HepG2 (cell line): ENCODE data around the gene FGFR3. TPM values are rescaled to one million over a fixed set of nuclear protein-coding genes. Genes with fewer than 3 reads are reported as not detected.

ENCODE experiments used
- ATAC-seq: fragments of 200-7000 bp; cut with Tn5 transposase; 3 replicates; pipeline ENCODE4 v1.9.1; 2020; ENCODE audit warnings: mild to moderate bottlenecking, moderate library complexity
- BruUV-seq: library from RNA; stranded (reverse); fragments of 400-500 nt; replicated peaks from 2 replicates; lab custom pipeline; 2021; lab: Mats Ljungman, UMichigan
- CTCF ChIA-PET: fragments of 300-600 bp; formaldehyde crosslinking; extraction: SDS; loops from one replicate; lab custom pipeline; 2021; ENCODE audit warnings: low total read pairs, inconsistent platforms, low intra/inter-chr PET ratio; lab: Yijun Ruan, JAX
- POLR2A ChIA-PET: fragments of 350-600 bp; sonication (Branson Sonifier 250); formaldehyde crosslinking; loops from one replicate; lab custom pipeline; 2020; ENCODE audit warnings: antibody characterized with exemption, inconsistent platforms; lab: Yijun Ruan, JAX
- DNase-seq: peaks from one replicate; pipeline ENCODE4 v3.0.0-alpha.2; 2015; ENCODE audit warnings: low spot score
- FAIRE-seq: peaks from 3 replicates; lab custom pipeline; 2011; peaks lifted over from hg19 to GRCh38; lab: Jason Lieb, UNC
- H2AFZ ChIP-seq: one replicate; pipeline ENCODE4 v1.6.1; 2011; ENCODE audit warnings: low read length, inconsistent platforms
- H3K27ac ChIP-seq: fragments of 300-600 bp; 3 replicates; pipeline ENCODE4 v1.8.0; 2011; ENCODE audit warnings: mixed run types, mild to moderate bottlenecking, mixed read lengths, low read length, inconsistent platforms; ENCODE audit not compliant: insufficient read depth; ENCODE audit errors: extremely low read length
- H3K27me3 ChIP-seq, 2 experiments: fragments of 200-600 bp in 1 of 2; 2 replicates in 1 of 2; 3 replicates in 1 of 2; pipeline versions ENCODE4 v1.6.0 to v1.8.0; 2011; ENCODE audit warnings: low read length in 2 of 2, mild to moderate bottlenecking in 2 of 2, moderate library complexity in 2 of 2, inconsistent platforms in 1 of 2; ENCODE audit not compliant: insufficient read depth in 2 of 2, control insufficient read depth in 1 of 2
- H3K36me3 ChIP-seq, 2 experiments: fragments of 200-600 bp in 1 of 2; replicated peaks in 1 of 2; 2 replicates in 1 of 2; 3 replicates in 1 of 2; pipeline versions ENCODE4 v1.5.1 to v1.8.0; 2011; ENCODE audit warnings: low read length in 2 of 2, inconsistent platforms in 1 of 2; ENCODE audit not compliant: insufficient read depth in 2 of 2, control insufficient read depth in 1 of 2
- H3K4me1 ChIP-seq: 2 replicates; pipeline ENCODE4 v1.5.1; 2012; ENCODE audit warnings: low read length, inconsistent platforms; ENCODE audit not compliant: insufficient read depth
- H3K4me2 ChIP-seq: 2 replicates; pipeline ENCODE4 v1.6.0; 2011; ENCODE audit warnings: low read depth, low read length, inconsistent platforms
- H3K4me3 ChIP-seq, 3 experiments: fragments of 200-600 bp in 1 of 3; sonication (generic), shearing (Covaris generic) in 1 of 3; replicated peaks in 1 of 3; 2 replicates each; pipeline ENCODE4 v1.5.1; 2011 to 2016; ENCODE audit warnings: low read length in 3 of 3, inconsistent platforms in 2 of 3, low read depth in 2 of 3, mild to moderate bottlenecking in 2 of 3, control low read depth in 1 of 3, mixed read lengths in 1 of 3; ENCODE audit not compliant: insufficient read depth in 1 of 3
- H3K79me2 ChIP-seq: one replicate; pipeline ENCODE4 v1.6.1; 2011; ENCODE audit warnings: low read length, inconsistent platforms; ENCODE audit not compliant: insufficient read depth
- H3K9ac ChIP-seq: 2 replicates; pipeline ENCODE4 v1.6.0; 2011; ENCODE audit warnings: mild to moderate bottlenecking, low read depth, low read length, inconsistent platforms; ENCODE audit not compliant: insufficient read depth
- H3K9me3 ChIP-seq: 2 replicates; pipeline ENCODE4 v1.5.1; 2012; ENCODE audit warnings: mild to moderate bottlenecking, low read length
- H4K20me1 ChIP-seq: 2 replicates; pipeline ENCODE4 v1.6.0; 2011; ENCODE audit warnings: inconsistent platforms, mild to moderate bottlenecking, low read length, moderate library complexity; ENCODE audit not compliant: insufficient read depth
- CBX2 ChIP-seq, 2 experiments: fragments of 200-600 bp in 1 of 2; sonication (generic); formaldehyde crosslinking in 1 of 2; IDR thresholded peaks; 2 replicates each; pipeline versions ENCODE4 v1.7.0 to v1.8.1; 2018 to 2022; ENCODE audit warnings: low read depth in 2 of 2, low read length in 1 of 2, mild to moderate bottlenecking in 1 of 2, missing genetic modification reagents in 1 of 2
- MYC ChIP-seq: sonication (generic); formaldehyde crosslinking; IDR thresholded peaks from 2 replicates; pipeline ENCODE4 v1.9.0; 2021; ENCODE audit warnings: missing genetic modification reagents, borderline replicate concordance
- NCOA5 ChIP-seq: sonication (generic); formaldehyde crosslinking; IDR thresholded peaks from 2 replicates; pipeline ENCODE4 v1.4.0; 2020; ENCODE audit warnings: missing genetic modification reagents
- RARG ChIP-seq: sonication (generic); formaldehyde crosslinking; IDR thresholded peaks from 2 replicates; pipeline ENCODE4 v1.4.0; 2020; ENCODE audit warnings: low read depth, mild to moderate bottlenecking, missing genetic modification reagents
- REPIN1 ChIP-seq: sonication (generic); formaldehyde crosslinking; IDR thresholded peaks from 2 replicates; pipeline ENCODE4 v1.8.0; 2022; ENCODE audit warnings: missing genetic modification reagents, low read depth, mild to moderate bottlenecking, borderline replicate concordance
- ZMAT3 ChIP-seq: sonication (generic); formaldehyde crosslinking; conservative IDR thresholded peaks from 2 replicates; pipeline ENCODE4 v1.7.0; 2021; ENCODE audit warnings: missing genetic modification reagents
- ZNF101 ChIP-seq: sonication (generic); formaldehyde crosslinking; IDR thresholded peaks from 2 replicates; pipeline ENCODE4 v1.4.0; 2020; ENCODE audit warnings: mild to moderate bottlenecking, low read depth, missing genetic modification reagents, borderline replicate concordance
- ZNF33B ChIP-seq: sonication (generic); formaldehyde crosslinking; IDR thresholded peaks from 2 replicates; pipeline ENCODE4 v1.5.1; 2020; ENCODE audit warnings: mild to moderate bottlenecking, missing genetic modification reagents
- ZNF629 ChIP-seq: sonication (generic); formaldehyde crosslinking; conservative IDR thresholded peaks from 2 replicates; pipeline ENCODE4 v1.5.0; 2020; ENCODE audit warnings: missing genetic modification reagents
- WGBS: methylation state at CpG from one replicate; pipeline ENCODE4 v1.1.6; 2017; ENCODE audit warnings: low lambda C conversion rate; 5-methylcytosine and 5-hydroxymethylcytosine counted together
- in situ Hi-C: cut with HindIII; loops from 2 replicates; pipeline ENCODE4 v1.10.0; 2017; ENCODE audit warnings: low pct_unique_long_range_greater_than_20kb; ENCODE audit not compliant: extremely low pct_ligation_motif_present
- intact Hi-C: fragments of 100-400 bp; cut with micrococcal nuclease; formaldehyde crosslinking; loops from one replicate; pipeline ENCODE4 v1.10.0; 2022; ENCODE audit not compliant: unreplicated experiment
- polyA plus RNA-seq, 8 experiments: library from polyadenylated mRNA; depleted of rRNA in 3 of 8; stranded (reverse) in 7 of 8; unstranded in 1 of 8; fragments of >200 nt; fragmentation: Illumina TruSeq in 4 of 8; extraction: Trizol in 4 of 8; gene quantifications; 2 replicates each; pipeline versions ENCODE4 v1.2.1 to v1.2.3, GENCODE V29; 2011 to 2016; ENCODE audit warnings: low read depth in 4 of 8, missing spikeins in 1 of 8, mixed read lengths in 1 of 8; ENCODE audit not compliant: insufficient read depth in 1 of 8
- total RNA-seq, 5 experiments: library from RNA; depleted of rRNA; stranded (reverse); fragments of >200 nt; fragmentation: Illumina TruSeq; extraction: Trizol; gene quantifications; 2 replicates each; pipeline ENCODE4 v1.2.3, GENCODE V29; 2016; ENCODE audit warnings: low read depth in 1 of 5
- TF ChIP-seq, protein P1 (sequence below): sonication (generic); formaldehyde crosslinking; IDR thresholded peaks from 2 replicates; pipeline ENCODE4 v1.5.0; 2020; ENCODE audit warnings: mild to moderate bottlenecking, missing genetic modification reagents
- TF ChIP-seq, protein P2 (sequence below): sonication (generic); formaldehyde crosslinking; IDR thresholded peaks from 2 replicates; pipeline ENCODE4 v1.8.1; 2023; ENCODE audit warnings: mild to moderate bottlenecking, missing genetic modification reagents
- TF ChIP-seq, protein P3 (sequence below): sonication (generic); formaldehyde crosslinking; IDR thresholded peaks from 2 replicates; pipeline ENCODE4 v1.5.0; 2020; ENCODE audit warnings: missing genetic modification reagents

Gene FGFR3
- total and polyA plus RNA-seq, 2 of the 13 experiments (the other 11 are each of a cell fraction or from before 2014, with no cell fraction given): 103 to 109 TPM

DNA sequence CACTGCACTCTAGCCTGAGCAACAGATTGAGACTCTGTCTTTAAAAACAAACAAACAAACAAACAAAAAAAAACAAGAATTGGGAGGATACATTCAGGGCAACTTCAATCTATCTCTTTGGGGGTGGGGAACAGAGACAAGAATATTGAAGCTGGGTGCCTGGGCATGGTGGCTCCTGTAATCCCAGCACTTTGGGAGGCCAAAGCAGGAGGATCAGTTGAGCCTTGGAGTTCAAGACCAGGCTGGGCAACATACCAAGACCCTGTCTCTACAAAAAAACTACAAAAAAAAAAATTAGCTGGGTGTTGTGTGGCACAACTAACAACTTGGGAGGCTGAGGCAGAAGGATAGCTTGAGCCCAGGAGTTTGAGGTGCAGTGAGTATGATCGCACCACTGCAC is 61.7 kb downstream of the FGFR3 start:
- peaks cover 52% of the 10 kb centered on the region for H3K79me2 ChIP-seq
- in situ Hi-C loops (no loop called here), intact Hi-C loops (no loop called here)
- TF ChIP-seq, protein P1, sequence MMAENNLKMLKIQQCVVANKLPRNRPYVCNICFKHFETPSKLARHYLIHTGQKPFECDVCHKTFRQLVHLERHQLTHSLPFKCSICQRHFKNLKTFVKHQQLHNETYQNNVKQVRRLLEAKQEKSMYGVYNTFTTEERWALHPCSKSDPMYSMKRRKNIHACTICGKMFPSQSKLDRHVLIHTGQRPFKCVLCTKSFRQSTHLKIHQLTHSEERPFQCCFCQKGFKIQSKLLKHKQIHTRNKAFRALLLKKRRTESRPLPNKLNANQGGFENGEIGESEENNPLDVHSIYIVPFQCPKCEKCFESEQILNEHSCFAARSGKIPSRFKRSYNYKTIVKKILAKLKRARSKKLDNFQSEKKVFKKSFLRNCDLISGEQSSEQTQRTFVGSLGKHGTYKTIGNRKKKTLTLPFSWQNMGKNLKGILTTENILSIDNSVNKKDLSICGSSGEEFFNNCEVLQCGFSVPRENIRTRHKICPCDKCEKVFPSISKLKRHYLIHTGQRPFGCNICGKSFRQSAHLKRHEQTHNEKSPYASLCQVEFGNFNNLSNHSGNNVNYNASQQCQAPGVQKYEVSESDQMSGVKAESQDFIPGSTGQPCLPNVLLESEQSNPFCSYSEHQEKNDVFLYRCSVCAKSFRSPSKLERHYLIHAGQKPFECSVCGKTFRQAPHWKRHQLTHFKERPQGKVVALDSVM (CRISPR knock-in tag): peak; percentile 70
- no peak for TF ChIP-seq ZNF629
- peak overlapping the region; percentile 89 for H3K9ac ChIP-seq
- H3K27me3 ChIP-seq: no peaks in the 10 kb centered on the region; a peak in 1 of 5 replicates
- no peak for FAIRE-seq
- peak overlapping the region; percentile 72 for H3K27ac ChIP-seq
- no peak overlapping the region for H2AFZ ChIP-seq
- H4K20me1 ChIP-seq: peaks cover 3% of the 10 kb centered on the region; the same call in 1 of the 2 replicates
- DNase-seq: no peak
- peak overlapping the region; percentile 90 to 96 (median 92) for H3K4me3 ChIP-seq
- POLR2A ChIA-PET: interaction anchor here (1.1 kb wide), 1 partner anchor 9 kb away, joined by 3 read pairs; no protein-coding TSS in a partner anchor
- H3K4me1 ChIP-seq: peaks cover 77% of the 10 kb centered on the region
- CTCF ChIA-PET: no interaction called here
- no peak for ATAC-seq
- no peaks in the 10 kb centered on the region for H3K9me3 ChIP-seq
- H3K4me2 ChIP-seq: peak overlapping the region; percentile 88
- 21% methylated on average over 1 of the region's 1 CpG for WGBS
- BruUV-seq: TSS peak; percentile 57
- H3K36me3 ChIP-seq: no peaks in the 10 kb centered on the region; a peak in 1 of 5 replicates

DNA sequence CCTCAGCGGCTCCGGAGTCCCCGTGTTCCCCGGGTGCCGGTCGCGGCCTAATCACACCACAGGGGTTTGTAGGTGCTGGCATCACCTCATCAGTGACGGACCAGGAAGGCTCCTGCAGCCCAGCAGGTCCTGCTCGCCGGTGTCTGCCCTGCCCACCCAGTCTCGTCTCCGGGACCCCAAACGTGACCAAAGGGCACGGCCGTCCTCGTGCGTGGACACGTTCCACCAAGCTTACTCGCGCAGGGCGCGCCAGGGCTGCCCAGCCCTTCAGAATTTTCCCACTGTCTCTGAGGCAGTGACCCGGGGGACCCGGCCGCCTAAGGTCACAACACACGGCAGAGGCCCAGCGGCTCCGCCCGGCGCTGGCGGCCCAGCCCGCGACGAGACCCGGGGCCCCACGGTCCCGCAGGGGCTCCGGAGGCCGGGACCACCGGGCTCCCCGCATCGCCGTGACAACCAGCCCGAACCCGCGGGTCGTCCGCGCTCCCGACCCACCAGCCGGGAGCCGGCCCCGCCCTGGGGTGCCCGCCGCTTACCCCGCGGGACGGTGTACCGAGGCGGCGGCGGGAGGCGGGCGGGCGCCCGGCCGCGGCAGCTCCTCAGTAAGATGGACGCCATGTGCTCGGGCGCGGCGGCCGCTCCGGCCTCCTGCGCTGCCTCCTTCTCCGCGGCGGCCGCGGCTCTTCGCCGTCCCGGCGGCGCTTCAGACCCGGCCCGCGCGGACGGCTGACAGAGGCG is 62.4 kb downstream of the FGFR3 start:
- no peak overlapping the region for H2AFZ ChIP-seq
- ChIA-PET POLR2A (interaction anchor here (1.0 to 2.0 kb wide), 7 partner anchors 8 to 134 kb away, joined by 3 to 16 read pairs (median 4); partner anchors contain the start of genes TACC3 and TMEM129), CTCF (no interaction called here)
- no peaks in the 10 kb centered on the region; a peak in 1 of 5 replicates for H3K36me3 ChIP-seq
- H3K9me3 ChIP-seq: no peaks in the 10 kb centered on the region
- peak overlapping the region; percentile 89 for H3K9ac ChIP-seq
- H4K20me1 ChIP-seq: peaks cover 3% of the 10 kb centered on the region; the same call in 1 of the 2 replicates
- 0% methylated on average over 17 of the region's 92 CpGs for WGBS
- BruUV-seq: no TSS peak
- intact Hi-C loops (loop anchor here (2.0 kb wide), 2 partner anchors 15 to 43 kb away; partner anchors contain the start of gene NSD2), in situ Hi-C loops (no loop called here)
- peak overlapping the region; percentile 90 to 96 (median 92) for H3K4me3 ChIP-seq
- peak overlapping the region; percentile 72 for H3K27ac ChIP-seq
- DNase-seq (no peak), FAIRE-seq (no peak), ATAC-seq (peak; percentile 17; the same call in 2 of the 3 replicates)
- no peaks in the 10 kb centered on the region; a peak in 1 of 5 replicates for H3K27me3 ChIP-seq
- peaks cover 70% of the 10 kb centered on the region for H3K4me1 ChIP-seq
- H3K4me2 ChIP-seq: peak overlapping the region; percentile 88
- peaks cover 50% of the 10 kb centered on the region for H3K79me2 ChIP-seq
- TF ChIP-seq ZMAT3 (CRISPR knock-in tag): no peak
- TF ChIP-seq, protein P2, sequence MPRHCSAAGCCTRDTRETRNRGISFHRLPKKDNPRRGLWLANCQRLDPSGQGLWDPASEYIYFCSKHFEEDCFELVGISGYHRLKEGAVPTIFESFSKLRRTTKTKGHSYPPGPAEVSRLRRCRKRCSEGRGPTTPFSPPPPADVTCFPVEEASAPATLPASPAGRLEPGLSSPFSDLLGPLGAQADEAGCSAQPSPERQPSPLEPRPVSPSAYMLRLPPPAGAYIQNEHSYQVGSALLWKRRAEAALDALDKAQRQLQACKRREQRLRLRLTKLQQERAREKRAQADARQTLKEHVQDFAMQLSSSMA (CRISPR knock-in tag): no peak
- 0 out of 2 replicates have a peak, but pooled peaks have one; percentile 3 for TF ChIP-seq ZNF33B (CRISPR knock-in tag)
- TF ChIP-seq CBX2 (IDR thresholded peaks at IDR 0.05; ENCODE audit: low read depth, low read length): no peak
- no peak for TF ChIP-seq CBX2 (CRISPR knock-in tag; IDR thresholded peaks at IDR 0.05; ENCODE audit: low read depth)
- TF ChIP-seq RARG (CRISPR knock-in tag): no peak
- 0 out of 2 replicates have a peak, but pooled peaks have one; percentile 29 for TF ChIP-seq MYC (CRISPR knock-in tag)
- TF ChIP-seq NCOA5: no peak
- TF ChIP-seq REPIN1 (CRISPR knock-in tag): no peak
- TF ChIP-seq, protein P3, sequence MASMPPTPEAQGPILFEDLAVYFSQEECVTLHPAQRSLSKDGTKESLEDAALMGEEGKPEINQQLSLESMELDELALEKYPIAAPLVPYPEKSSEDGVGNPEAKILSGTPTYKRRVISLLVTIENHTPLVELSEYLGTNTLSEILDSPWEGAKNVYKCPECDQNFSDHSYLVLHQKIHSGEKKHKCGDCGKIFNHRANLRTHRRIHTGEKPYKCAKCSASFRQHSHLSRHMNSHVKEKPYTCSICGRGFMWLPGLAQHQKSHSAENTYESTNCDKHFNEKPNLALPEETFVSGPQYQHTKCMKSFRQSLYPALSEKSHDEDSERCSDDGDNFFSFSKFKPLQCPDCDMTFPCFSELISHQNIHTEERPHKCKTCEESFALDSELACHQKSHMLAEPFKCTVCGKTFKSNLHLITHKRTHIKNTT (CRISPR knock-in tag): no peak
- no peak for TF ChIP-seq ZNF101
